ENCODE results near the gene CPT1C.

CPT1C gene

DNA sequence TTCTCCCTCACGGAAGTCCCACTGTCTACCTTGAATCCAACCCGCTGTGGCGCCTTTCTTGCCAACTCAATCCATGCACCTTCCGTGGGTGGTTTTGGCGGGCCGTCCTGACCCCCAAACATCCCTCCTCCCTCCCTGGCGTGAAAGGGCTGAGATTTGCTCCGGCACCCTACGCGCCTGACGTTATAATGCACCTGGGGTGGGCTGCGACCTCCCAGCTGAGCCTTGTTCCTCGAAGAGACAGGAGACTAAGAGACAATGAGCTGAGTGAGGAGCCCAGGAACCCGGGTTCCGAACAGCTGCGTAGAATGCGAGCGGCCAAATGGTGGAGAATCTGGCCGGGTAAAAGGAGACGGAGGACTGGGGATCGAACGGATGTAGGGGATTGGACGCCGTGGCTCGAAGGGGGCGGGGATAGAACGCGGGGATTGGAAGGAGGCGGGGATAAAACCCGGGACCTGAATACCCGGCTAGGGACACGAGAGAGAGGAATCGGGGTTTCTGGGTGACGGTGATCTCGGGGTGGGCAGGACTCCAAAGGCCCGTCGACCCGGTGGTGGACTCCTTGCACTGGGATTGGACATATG lies at the start of gene CPT1C:
Gene CPT1C, plus strand, starts transcription at position 461 of the 587 bp plus-strand sequence. CDS start 1,137 bp downstream, outside the sequence.
- DNase-seq (ENCODE audit: low read depth in 2 of 2): peak in 1 of 2 donors; percentile 52

- DNase-seq (ENCODE audit: low read depth in 2 of 2): peak; percentile 97
Observed at GRCh38 chr19:49641688-49642491, 49.0 kb upstream of the CPT1C start, which contains the start of gene SCAF1. Gene SCAF1, plus strand, starts transcription at chr19:49642209. Its CDS starts 2,818 bp downstream, at chr19:49645027.

DNA sequence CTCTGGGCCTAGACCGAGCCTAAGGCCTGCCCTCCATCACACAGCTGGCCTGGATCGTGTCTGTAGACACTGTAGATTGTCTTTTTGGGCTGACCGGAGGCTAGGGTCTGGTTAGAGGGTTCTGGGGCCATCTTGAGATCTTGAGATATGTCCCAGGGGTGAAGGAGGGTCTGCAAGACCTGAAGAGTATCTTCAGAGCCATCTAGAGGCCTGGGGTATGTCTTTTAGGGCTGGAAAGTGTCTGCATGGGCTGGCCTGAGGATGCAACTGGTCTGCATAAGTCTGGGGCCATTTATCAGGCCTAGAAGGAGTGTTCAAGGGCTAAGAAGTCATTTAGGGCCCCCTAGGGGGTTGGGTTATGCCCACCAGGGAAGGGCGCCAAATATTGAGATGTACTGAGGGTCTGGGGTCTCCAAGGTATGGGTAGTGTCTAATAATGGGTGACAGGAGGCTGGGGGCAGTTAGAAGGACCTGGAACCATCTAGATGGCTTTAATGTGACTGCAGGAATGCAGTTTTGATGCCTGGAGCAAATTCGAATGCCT lies 48.4 kb upstream of the CPT1C start:
- no peak for DNase-seq (ENCODE audit: low read depth in 2 of 2)

GRCh38 chr19:49643466-49643865 lies 47.5 kb upstream of the CPT1C start:
- DNase-seq (ENCODE audit: low read depth in 2 of 2): no peak

GRCh38 chr19:49645592-49645991 lies 45.3 kb upstream of the CPT1C start:
- DNase-seq (ENCODE audit: low read depth in 2 of 2): no peak

DNA sequence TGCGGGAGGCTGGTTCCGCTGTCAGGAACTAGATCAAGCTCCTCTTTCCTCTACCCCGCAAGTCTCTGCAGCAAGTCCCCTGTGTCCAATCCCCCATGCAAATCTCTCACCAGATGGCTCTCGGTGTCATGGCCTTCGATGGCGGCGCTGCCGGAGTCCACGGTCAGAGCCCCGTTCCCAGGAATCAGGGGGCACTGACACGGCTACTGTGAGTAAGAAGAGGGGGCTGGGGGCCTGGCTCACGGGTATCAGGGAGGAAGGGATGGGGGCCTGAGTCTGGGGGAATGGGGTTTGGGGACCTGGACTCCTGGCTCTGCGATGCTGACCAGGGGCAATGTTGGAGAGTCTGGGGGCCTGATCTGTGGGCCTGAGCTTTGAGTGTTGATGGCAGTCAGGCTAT lies 44.9 kb upstream of the CPT1C start:
- DNase-seq (ENCODE audit: low read depth in 2 of 2): no peak

DNA sequence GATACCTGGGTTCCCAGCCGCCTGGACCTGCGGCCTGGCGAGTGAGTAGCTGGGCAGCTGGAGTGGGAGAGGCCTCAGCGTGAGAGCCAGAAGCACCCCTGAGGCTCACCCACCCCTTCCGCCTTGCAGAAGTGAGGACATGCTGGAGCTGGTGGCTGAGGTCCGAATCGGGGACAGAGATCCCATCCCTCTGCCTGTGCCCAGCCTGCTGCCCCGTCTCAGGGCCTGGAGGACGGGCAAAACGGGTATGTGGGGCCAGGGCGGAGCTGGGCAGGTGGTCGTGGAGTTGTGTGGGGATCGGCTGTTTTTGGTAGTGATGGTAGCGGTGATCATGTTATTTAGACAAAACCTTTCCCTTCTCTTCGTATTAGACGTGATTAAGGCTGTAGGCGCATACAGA lies 44.3 kb upstream of the CPT1C start:
- no peak for DNase-seq (ENCODE audit: low read depth in 2 of 2)

DNA sequence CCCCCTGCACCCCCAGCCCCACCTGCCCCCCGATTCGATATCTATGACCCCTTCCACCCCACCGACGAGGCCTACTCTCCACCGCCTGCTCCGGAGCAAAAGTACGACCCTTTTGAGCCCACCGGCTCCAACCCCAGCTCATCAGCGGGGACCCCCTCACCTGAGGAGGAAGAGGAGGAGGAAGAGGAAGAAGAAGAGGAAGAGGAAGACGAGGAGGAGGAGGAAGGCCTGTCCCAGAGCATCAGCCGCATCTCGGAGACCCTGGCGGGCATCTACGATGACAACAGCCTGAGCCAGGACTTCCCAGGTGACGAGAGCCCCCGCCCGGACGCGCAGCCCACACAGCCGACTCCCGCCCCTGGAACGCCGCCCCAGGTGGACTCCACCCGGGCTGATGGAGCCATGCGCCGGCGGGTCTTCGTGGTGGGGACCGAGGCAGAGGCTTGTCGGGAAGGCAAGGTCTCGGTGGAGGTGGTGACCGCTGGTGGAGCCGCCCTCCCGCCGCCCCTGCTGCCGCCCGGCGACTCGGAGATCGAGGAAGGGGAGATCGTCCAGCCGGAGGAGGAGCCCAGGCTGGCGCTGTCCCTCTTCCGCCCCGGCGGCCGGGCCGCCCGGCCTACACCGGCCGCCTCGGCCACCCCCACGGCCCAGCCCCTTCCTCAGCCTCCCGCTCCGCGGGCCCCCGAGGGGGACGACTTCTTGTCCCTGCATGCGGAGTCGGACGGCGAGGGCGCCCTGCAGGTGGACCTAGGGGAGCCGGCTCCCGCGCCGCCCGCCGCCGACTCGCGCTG lies 39.7 kb upstream of the CPT1C start:
- no peak for DNase-seq (ENCODE audit: low read depth in 2 of 2)

DNA sequence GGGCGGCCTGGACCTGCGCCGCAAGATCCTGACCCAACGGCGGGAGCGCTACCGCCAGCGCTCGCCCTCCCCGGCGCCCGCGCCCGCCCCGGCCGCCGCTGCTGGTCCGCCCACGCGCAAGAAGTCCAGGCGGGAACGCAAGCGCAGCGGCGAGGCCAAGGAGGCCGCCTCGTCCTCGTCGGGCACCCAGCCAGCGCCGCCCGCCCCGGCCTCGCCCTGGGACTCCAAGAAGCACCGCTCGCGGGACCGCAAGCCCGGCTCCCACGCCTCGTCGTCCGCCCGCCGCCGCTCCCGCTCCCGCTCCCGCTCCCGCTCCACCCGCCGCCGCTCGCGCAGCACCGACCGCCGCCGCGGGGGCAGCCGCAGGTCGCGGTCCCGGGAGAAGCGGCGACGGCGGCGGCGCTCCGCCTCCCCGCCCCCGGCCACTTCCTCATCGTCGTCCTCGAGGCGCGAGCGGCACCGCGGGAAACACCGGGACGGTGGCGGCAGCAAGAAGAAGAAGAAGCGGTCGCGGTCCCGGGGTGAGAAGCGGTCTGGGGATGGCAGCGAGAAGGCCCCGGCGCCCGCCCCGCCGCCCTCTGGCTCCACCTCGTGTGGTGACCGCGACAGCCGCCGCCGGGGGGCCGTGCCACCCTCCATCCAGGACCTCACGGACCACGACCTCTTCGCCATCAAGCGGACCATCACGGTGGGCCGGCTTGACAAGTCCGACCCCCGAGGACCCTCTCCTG lies 38.9 kb upstream of the CPT1C start:
- no peak for DNase-seq (ENCODE audit: low read depth in 2 of 2)

DNA sequence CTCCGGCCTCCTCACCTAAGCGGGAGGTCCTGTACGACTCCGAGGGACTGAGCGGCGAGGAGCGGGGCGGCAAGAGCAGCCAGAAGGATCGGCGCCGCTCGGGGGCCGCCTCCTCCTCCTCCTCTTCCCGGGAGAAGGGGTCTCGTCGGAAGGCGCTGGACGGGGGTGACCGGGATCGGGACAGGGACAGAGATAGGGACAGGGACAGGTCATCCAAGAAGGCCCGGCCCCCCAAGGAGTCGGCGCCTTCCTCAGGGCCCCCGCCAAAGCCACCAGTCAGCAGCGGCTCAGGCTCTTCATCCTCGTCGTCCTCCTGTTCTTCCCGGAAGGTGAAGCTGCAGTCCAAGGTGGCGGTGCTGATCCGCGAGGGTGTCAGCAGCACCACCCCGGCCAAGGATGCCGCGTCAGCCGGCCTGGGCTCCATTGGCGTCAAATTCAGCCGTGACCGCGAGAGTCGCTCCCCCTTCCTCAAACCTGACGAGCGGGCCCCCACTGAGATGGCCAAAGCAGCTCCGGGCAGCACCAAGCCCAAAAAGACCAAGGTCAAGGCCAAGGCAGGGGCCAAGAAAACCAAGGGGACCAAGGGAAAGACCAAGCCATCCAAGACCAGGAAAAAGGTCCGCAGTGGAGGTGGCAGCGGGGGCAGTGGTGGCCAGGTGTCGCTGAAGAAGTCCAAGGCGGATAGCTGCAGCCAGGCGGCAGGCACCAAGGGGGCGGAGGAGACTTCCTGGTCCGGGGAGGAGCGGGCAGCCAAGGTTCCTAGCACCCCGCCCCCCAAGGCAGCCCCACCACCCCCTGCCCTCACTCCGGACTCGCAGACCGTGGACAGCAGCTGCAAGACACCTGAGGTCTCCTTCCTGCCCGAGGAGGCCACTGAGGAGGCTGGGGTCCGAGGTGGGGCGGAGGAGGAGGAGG lies 38.1 kb upstream of the CPT1C start:
- DNase-seq (ENCODE audit: low read depth in 2 of 2): no peak

- DNase-seq (ENCODE audit: low read depth in 2 of 2): no peak
Observed at GRCh38 chr19:49653466-49653806, 37.5 kb upstream of the CPT1C start.

GRCh38 chr19:49654581-49654980 lies 36.3 kb upstream of the CPT1C start:
- no peak for DNase-seq (ENCODE audit: low read depth in 2 of 2)

- DNase-seq (ENCODE audit: low read depth in 2 of 2): no peak
Observed at GRCh38 chr19:49655570-49656455, 35.1 kb upstream of the CPT1C start.

GRCh38 chr19:49656456-49657109 lies 34.3 kb upstream of the CPT1C start:
- no peak for DNase-seq (ENCODE audit: low read depth in 2 of 2)

DNA sequence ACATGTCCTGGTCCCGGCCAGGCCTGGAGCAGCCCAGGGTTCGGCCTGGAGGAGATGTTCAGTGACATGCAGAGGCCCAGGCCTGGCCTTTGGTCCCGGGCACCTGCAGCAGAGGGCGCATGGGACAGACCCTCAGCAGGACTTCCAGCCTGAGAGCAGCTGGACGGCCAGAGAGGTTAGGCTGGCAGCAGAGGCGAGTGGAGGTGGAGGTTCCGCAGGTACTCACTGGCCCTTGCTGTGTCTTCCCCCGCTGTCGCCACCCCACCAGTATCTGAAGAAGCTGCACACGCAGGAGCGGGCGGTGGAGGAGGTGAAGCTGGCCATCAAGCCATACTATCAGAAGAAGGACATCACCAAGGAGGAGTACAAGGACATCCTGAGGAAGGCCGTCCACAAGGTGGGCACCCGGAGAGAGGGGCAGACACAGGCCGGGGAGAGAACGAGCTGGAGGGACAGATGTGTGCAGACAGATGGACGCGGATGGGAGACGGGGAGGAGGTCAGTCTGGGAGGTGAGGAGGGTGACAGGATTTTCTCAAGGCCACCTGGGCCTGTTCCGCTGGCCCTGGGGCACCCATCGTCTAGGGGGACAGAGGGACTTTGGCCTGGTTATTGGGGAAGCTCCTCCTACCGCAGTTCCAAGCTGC lies 33.3 kb upstream of the CPT1C start:
- DNase-seq (ENCODE audit: low read depth in 2 of 2): no peak

GRCh38 chr19:49658139-49658517 lies 32.8 kb upstream of the CPT1C start:
- no peak for DNase-seq (ENCODE audit: low read depth in 2 of 2)

DNA sequence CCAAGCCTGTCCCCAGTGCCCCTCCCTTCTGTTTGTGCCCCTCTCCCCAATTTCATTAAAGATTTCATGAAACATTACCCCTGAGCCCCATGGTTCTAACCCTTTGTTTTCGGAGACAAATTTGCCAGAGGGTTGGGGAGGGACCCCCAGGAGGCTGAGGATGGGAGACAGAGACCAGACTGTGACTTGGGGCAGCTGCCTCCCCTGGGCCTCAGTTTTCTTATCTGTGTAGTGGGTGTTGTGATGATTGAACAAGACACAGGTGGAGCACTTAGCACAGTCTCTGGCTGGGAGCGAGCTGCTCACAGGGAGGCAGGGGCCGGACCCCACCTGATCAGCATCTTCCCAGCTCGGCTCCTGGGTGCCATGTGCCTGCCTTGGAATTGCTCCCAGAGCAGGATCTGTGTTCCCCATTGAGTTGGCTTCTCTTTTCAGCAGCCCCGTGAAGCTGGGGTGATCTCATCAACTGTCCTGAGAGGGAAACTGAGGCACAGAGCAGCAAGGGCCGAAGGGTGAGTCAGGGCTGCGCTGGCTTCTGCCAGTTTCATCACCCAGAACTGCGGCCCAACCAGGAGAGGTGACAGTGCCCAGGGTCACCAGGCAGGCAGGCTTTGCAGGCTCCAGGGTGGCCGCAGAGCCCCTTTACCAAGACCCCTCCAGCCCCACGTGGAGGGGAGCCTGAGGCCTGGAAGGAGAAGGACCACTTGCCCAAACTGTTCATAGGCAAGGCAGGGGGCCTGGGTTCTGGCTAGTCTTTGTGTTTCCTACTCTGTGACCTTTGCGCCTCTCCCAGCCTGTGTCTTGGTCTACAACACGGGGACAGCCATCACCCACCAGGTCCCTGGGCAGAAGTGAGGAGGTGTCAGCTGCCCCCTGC lies 32.1 kb upstream of the CPT1C start:
- DNase-seq (ENCODE audit: low read depth in 2 of 2): no peak
